ENCODE measurements around the gene PRLR.

DNA sequence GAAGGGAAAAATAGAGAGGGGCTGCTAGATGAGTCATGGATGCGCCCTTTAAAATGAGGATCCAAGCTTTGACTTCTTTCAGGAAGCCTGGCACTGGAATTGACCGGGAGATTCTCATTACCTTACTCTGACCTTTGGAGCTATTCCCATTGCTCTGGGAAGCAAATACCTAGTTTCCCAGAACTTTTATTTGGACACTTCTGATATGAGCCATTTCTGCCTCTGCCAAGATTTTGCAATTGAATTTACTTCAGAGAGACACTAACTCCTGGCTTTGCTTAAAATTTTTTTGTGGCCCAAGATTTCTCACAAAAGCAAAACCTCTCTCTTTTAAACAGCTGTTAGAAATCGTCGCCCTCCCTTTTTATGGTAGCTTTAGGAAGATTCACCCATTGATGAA lies 166.9 kb downstream of the PRLR start:
- TF ChIP-seq, protein P1, sequence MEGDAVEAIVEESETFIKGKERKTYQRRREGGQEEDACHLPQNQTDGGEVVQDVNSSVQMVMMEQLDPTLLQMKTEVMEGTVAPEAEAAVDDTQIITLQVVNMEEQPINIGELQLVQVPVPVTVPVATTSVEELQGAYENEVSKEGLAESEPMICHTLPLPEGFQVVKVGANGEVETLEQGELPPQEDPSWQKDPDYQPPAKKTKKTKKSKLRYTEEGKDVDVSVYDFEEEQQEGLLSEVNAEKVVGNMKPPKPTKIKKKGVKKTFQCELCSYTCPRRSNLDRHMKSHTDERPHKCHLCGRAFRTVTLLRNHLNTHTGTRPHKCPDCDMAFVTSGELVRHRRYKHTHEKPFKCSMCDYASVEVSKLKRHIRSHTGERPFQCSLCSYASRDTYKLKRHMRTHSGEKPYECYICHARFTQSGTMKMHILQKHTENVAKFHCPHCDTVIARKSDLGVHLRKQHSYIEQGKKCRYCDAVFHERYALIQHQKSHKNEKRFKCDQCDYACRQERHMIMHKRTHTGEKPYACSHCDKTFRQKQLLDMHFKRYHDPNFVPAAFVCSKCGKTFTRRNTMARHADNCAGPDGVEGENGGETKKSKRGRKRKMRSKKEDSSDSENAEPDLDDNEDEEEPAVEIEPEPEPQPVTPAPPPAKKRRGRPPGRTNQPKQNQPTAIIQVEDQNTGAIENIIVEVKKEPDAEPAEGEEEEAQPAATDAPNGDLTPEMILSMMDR (IDR thresholded peaks at IDR 0.05 in 4 of 5, conservative IDR thresholded peaks at IDR 0.05 in 1 of 5), result no peak
- TF ChIP-seq POLR2A (IDR thresholded peaks at IDR 0.05), result no peak

All from gastrocnemius medialis (tissue), 4 donors.